ENCODE results near the gene P2RY4.
"Not testable (repeated sequence)": the region's sequence is repeated elsewhere in the genome, so short reads cannot be mapped to it uniquely, and the experiment has no call there.

P2RY4 gene

DNA sequence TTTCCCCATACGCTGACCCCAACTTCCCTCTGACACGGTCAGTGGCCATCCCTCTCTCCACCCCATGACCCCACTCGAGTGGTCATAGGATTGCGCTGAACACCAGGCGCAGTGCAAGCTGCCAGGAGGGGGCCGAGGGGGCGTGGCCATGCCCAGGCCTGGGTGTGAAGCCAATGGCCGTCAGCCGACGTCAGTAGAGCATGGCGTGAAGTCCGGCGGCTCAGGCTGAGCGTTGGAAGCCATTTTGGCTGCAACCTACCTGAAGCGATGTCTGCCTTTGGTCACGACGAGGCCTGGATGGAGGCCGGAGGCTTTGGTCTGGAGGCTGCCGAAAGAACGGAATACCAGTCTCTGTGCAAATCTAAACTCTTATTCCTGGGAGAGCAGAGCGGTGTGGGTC, 21.9 kb upstream of the P2RY4 start, which contains the start of gene RAB41:
Gene RAB41 (plus strand): TSS at position 222 of the 400 bp plus-strand sequence. CDS start 46 bp downstream, at position 268.
- DNase-seq (ENCODE audit: low spot score) = no peak
- H3K27ac ChIP-seq = no peak within 1 kb of the TSS
- POLR2A ChIA-PET (ENCODE audit: low non-redundant PET) = no interaction called here
- TF ChIP-seq, protein P1, sequence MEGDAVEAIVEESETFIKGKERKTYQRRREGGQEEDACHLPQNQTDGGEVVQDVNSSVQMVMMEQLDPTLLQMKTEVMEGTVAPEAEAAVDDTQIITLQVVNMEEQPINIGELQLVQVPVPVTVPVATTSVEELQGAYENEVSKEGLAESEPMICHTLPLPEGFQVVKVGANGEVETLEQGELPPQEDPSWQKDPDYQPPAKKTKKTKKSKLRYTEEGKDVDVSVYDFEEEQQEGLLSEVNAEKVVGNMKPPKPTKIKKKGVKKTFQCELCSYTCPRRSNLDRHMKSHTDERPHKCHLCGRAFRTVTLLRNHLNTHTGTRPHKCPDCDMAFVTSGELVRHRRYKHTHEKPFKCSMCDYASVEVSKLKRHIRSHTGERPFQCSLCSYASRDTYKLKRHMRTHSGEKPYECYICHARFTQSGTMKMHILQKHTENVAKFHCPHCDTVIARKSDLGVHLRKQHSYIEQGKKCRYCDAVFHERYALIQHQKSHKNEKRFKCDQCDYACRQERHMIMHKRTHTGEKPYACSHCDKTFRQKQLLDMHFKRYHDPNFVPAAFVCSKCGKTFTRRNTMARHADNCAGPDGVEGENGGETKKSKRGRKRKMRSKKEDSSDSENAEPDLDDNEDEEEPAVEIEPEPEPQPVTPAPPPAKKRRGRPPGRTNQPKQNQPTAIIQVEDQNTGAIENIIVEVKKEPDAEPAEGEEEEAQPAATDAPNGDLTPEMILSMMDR (conservative IDR thresholded peaks at IDR 0.05; ENCODE audit: low read depth) = no peak
- CTCF ChIA-PET = no interaction called here

DNA sequence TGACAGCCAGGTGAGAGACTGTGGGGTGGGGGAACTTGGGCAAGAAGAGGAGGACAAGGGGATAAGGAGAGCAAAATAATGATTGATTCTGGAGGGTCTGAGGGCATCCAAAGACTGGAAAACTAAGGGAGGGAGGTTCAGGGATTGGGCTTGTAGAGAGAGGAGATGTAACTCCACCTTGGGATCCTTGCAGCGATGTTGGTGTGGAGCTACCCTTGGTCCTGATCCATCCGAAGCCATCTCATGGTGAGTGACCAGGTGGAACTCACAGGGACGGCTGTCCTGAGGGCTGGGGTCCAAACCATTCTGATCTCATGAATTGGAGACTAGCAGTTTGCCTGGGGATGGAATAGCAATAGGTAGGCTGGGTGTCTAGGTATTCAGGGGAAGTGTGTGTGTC, 20.6 kb upstream of the P2RY4 start:
- DNase-seq (ENCODE audit: low spot score) = no peak
- ChIA-PET POLR2A (ENCODE audit: low non-redundant PET) (interaction anchor here (0.7 kb wide), 1 partner anchor 232 kb away, joined by 4 read pairs; no protein-coding TSS in a partner anchor), CTCF (no interaction called here)
- TF ChIP-seq, protein P1 (conservative IDR thresholded peaks at IDR 0.05; ENCODE audit: low read depth) = no peak
- no peak overlapping the region for H3K27ac ChIP-seq

DNA sequence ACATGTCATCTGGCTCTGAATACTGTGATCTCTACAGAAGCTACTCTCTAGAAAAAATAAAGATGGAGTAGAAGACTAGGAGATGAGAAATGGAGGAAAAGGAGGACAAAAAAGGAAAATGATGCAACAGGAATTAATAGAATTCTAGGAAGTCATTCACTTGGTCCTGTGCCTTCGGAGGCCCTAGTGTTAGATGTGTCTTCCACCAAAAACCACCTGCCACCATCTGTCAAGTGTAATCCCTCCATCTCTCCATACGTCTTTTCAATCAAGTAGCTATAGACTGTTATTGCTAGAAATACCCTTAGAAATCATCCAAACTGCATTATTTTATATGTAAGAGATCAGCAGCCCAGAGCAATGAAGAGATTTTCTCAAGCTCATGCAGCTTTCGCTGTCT, 19.1 kb upstream of the P2RY4 start:
- ChIA-PET CTCF (no interaction called here), POLR2A (ENCODE audit: low non-redundant PET) (no interaction called here)
- TF ChIP-seq, protein P1 (conservative IDR thresholded peaks at IDR 0.05; ENCODE audit: low read depth) = no peak
- no peak overlapping the region for H3K27ac ChIP-seq
- no peak for DNase-seq (ENCODE audit: low spot score)

DNA sequence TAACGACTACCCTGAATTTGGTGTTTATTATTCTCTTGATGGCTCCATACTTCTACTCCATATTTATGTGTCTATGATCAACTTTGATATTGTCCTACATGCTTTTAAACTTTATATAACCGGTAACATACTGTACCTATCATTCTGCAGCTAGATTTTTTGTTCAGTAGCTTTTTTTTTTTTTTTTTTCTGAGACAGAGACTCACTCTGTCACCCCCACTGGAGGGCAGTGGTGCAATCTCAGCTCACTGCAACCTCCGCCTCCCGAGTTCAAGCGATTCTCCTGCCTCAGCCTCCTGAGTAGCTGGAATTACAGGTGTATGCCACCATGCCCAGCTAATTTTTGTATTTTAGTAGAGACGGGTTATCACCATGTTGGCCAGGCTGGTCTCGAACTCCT, 14.0 kb upstream of the P2RY4 start:
- POLR2A ChIA-PET (ENCODE audit: low non-redundant PET); CTCF ChIA-PET; DNase-seq (ENCODE audit: low spot score); H3K27ac ChIP-seq: not testable (repeated sequence)

DNA sequence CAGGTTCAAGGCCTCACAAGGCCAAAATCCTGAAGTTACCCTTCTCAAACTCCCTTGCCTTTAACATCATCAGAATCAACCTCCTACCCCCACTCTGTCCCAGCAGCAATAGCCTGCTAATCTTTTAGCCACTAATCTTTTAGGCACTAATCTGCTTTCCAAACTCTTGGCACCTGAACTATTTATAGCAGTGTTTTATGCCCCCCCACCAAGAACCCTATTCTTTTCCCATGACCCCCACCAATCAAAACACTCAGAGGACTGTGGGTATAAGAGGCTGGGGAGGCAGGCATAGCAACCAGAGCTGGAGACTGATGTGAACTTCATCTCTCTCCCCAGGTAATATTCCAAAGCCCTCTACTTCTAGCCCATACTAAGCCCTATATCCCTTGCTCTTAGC, 8.0 kb upstream of the P2RY4 start, which contains the start of gene ARR3:
Gene ARR3 (plus strand): TSS at position 301 of the 400 bp plus-strand sequence. CDS start 1,052 bp downstream, outside the sequence.
- no peak within 1 kb of the TSS for H3K27ac ChIP-seq
- TF ChIP-seq, protein P1 (conservative IDR thresholded peaks at IDR 0.05; ENCODE audit: low read depth) = no peak
- ChIA-PET CTCF (no interaction called here), POLR2A (ENCODE audit: low non-redundant PET) (no interaction called here)
- no peak for DNase-seq (ENCODE audit: low spot score)

DNA sequence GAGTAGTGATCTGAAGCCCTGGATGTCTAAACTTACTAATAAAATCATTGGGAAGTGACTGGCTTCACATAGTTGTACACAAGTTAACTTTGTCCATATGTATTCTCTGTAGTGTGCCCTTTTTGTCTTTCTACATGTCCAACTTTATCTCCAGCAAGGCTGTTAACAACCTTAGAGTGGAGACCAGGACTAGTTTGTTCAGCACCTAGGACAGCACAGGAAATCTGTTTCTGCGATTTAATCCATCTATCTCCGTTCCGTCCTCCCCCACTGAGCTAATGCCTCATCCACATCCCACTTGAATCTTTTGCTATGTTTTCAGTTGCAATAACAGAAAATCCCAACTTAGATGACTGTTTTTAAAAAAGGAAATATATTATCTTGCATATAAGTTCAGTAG, 4.8 kb upstream of the P2RY4 start:
- H3K27ac ChIP-seq = no peak overlapping the region
- TF ChIP-seq, protein P1 (conservative IDR thresholded peaks at IDR 0.05; ENCODE audit: low read depth) = no peak
- POLR2A ChIA-PET (ENCODE audit: low non-redundant PET) = no interaction called here
- CTCF ChIA-PET = no interaction called here
- DNase-seq (ENCODE audit: low spot score) = no peak

DNA sequence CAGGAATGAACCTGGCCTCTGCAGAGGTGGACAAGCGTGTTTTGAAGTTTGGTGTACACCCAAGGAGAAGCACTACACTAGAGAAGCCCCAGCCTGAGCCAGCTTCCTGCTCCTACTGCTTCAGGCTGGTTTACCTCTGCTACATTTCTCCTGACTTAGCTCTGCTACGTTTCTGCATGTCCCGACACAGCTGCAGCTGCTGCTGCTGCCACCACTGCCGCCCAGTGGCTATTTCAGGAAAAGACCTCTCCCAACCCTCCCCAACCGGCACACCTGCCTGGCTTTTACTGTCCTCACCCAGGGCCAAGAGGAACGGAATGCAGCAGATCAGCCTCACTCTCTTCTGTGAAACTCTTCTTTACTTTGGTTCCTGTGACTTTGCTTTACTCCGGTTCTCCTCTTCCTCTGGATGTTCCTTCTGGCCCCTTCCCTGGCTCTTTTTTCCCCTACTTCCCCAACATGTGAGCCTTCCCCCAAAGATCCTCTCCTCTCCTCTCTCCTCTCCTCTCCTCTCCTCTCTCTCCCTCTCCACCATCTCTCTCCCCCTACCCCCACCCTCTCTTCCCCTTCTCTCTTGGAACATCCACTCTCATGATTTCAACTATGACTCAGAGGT, 3.1 kb upstream of the P2RY4 start:
- DNase-seq (ENCODE audit: low spot score) = peak; percentile 40
- TF ChIP-seq, protein P1 (conservative IDR thresholded peaks at IDR 0.05; ENCODE audit: low read depth) = peak; percentile 49
- ChIA-PET POLR2A (ENCODE audit: low non-redundant PET) (no interaction called here), CTCF (interaction anchor here (0.6 to 1.6 kb wide), 3 partner anchors 17 to 66 kb away, joined by 3 to 7 read pairs (median 4); no protein-coding TSS in a partner anchor)
- H3K27ac ChIP-seq = no peak overlapping the region

Measured in RWPE1 (cell line).